ENCODE results near the gene CACNG4.

- TF ChIP-seq POLR2AphosphoS5 (IDR thresholded peaks at IDR 0.05) (no peak), CTCF (IDR thresholded peaks at IDR 0.05) (no peak)
Observed at GRCh38 chr17:67059372-67059771, 94.9 kb downstream of the CACNG4 start.

Data from upper lobe of left lung (tissue), 4 donors.